ENCODE data around the gene GFRA4. TPM values are rescaled to one million over a fixed set of nuclear protein-coding genes. Genes with fewer than 3 reads are reported as not detected.

The GFRA4 gene
- total RNA-seq, 1 experiment from 2014 or later = not detected

DNA sequence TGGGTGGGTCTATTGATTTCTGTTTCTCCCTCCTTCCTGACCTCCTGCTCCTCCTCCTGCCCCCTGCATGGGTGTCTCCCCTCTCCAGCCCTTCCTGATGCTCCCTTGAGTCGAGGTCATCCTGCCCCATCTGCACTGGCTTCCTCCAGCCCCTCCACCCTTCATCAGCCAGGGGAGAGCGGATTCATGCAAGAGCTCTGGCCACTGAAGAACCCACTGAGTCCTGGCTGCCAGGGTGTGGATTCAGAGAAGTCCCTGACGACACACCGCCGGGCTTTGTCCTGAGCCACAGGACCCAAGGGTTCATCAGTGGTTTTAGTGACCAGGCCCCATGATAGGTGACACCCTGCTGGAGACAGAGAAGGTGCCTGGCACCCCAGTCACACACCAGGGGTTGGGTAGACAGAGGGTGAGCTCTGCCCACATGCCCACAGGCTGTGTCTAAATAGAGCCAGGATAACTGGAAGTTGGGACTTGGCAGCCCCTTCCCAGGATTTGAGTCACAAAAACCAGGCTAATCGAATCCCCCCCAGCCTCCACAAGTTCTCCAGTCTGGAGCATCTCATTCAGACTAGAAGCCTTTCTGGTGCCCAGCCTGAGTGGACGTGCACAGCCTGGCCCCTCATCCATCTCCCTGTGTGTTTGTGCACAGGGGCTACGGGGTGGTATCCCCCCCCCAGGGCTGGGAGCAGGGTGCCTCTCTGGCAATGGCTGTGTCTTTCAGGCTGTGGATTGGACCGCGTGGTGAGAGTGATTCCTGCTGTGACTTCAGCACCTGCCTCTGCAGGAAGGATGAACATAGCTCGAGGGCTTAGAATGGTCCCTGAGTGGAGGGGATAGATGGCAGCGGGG, 1.2 kb downstream of the GFRA4 start:
- Histone ChIP-seq H3K36me3 (ENCODE audit: insufficient read depth, low read length, poor library complexity, severe bottlenecking) (no peaks in the 10 kb centered on the region), H3K27me3 (replicated peaks; ENCODE audit: insufficient read depth, low read depth, low read length, poor library complexity) (peaks cover 36% of the 10 kb centered on the region), H3K9me3 (ENCODE audit: low read depth, low read length, poor library complexity, severe bottlenecking) (no peaks in the 10 kb centered on the region), H3K4me3 (ENCODE audit: low read depth, low read length, poor library complexity, severe bottlenecking) (no peak overlapping the region), H3K27ac (ENCODE audit: low read depth, low read length, poor library complexity, severe bottlenecking) (no peak overlapping the region), H3K4me1 (ENCODE audit: insufficient read depth, low read length, poor library complexity, severe bottlenecking) (peaks cover 9% of the 10 kb centered on the region)
- no TSS peak for BruUV-seq (replicated peaks)
- intact Hi-C loops (cut with micrococcal nuclease; ENCODE audit: unreplicated experiment) = no loop called here
- no peak for TF ChIP-seq EZH2 (IDR thresholded peaks at IDR 0.05; ENCODE audit: borderline replicate concordance, low read depth, low read length, poor library complexity, severe bottlenecking)
- TF ChIP-seq, protein P1, sequence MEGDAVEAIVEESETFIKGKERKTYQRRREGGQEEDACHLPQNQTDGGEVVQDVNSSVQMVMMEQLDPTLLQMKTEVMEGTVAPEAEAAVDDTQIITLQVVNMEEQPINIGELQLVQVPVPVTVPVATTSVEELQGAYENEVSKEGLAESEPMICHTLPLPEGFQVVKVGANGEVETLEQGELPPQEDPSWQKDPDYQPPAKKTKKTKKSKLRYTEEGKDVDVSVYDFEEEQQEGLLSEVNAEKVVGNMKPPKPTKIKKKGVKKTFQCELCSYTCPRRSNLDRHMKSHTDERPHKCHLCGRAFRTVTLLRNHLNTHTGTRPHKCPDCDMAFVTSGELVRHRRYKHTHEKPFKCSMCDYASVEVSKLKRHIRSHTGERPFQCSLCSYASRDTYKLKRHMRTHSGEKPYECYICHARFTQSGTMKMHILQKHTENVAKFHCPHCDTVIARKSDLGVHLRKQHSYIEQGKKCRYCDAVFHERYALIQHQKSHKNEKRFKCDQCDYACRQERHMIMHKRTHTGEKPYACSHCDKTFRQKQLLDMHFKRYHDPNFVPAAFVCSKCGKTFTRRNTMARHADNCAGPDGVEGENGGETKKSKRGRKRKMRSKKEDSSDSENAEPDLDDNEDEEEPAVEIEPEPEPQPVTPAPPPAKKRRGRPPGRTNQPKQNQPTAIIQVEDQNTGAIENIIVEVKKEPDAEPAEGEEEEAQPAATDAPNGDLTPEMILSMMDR (conservative IDR thresholded peaks at IDR 0.05; ENCODE audit: low read depth, low read length) = no peak
- CTCF ChIA-PET = no interaction called here
- POLR2A ChIA-PET (ENCODE audit: low non-redundant PET) = no interaction called here
- DNase-seq (ENCODE audit: low spot score) = no peak

DNA sequence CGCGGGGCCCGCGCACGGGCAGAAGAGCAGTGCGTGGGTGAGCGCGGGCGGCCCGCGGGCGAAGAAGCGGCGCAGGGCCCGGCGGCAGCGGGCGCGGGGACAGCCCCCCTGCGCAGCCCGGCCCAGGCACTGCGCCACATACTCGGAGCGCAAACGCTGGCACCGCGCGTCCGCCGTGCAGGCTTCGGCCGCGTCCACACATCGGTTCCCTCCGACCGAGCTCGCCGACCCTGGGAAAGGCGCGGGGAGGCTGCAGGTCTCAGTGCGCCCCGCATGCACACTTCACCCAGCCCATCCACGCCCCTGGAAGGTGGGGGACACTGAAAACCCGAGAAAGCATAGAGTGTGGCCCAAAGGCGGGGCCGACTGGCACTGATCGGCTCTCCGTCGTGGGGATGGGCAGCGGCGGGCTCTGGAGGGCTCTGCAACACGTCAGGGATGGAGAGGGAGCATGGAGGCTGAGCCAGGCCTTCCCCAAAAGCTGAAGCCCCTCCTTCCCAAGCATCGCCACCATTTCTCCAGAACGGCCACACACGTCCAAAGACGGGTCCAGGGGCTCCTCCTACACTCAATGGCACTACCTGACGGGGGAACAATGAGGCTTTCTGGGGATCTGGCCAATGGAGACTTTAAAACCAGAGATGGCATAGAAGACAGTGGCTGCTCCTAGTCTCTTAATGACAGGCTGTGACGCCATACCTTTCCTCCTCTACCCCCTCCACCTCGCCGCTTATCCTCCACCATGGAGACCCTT, 2.0 kb downstream of the GFRA4 start:
- no TSS peak for BruUV-seq (replicated peaks)
- POLR2A ChIA-PET (ENCODE audit: low non-redundant PET) = no interaction called here
- CTCF ChIA-PET = no interaction called here
- Histone ChIP-seq H3K4me3 (ENCODE audit: low read depth, low read length, poor library complexity, severe bottlenecking) (peak overlapping the region; percentile 24), H3K36me3 (ENCODE audit: insufficient read depth, low read length, poor library complexity, severe bottlenecking) (no peaks in the 10 kb centered on the region), H3K4me1 (ENCODE audit: insufficient read depth, low read length, poor library complexity, severe bottlenecking) (peaks cover 9% of the 10 kb centered on the region), H3K9me3 (ENCODE audit: low read depth, low read length, poor library complexity, severe bottlenecking) (no peaks in the 10 kb centered on the region), H3K27ac (ENCODE audit: low read depth, low read length, poor library complexity, severe bottlenecking) (no peak overlapping the region), H3K27me3 (replicated peaks; ENCODE audit: insufficient read depth, low read depth, low read length, poor library complexity) (peaks cover 36% of the 10 kb centered on the region)
- intact Hi-C loops (cut with micrococcal nuclease; ENCODE audit: unreplicated experiment) = no loop called here
- TF ChIP-seq, protein P1 (conservative IDR thresholded peaks at IDR 0.05; ENCODE audit: low read depth, low read length) = no peak
- peak; percentile 90 for TF ChIP-seq EZH2 (IDR thresholded peaks at IDR 0.05; ENCODE audit: borderline replicate concordance, low read depth, low read length, poor library complexity, severe bottlenecking)
- DNase-seq (ENCODE audit: low spot score) = no peak

DNA sequence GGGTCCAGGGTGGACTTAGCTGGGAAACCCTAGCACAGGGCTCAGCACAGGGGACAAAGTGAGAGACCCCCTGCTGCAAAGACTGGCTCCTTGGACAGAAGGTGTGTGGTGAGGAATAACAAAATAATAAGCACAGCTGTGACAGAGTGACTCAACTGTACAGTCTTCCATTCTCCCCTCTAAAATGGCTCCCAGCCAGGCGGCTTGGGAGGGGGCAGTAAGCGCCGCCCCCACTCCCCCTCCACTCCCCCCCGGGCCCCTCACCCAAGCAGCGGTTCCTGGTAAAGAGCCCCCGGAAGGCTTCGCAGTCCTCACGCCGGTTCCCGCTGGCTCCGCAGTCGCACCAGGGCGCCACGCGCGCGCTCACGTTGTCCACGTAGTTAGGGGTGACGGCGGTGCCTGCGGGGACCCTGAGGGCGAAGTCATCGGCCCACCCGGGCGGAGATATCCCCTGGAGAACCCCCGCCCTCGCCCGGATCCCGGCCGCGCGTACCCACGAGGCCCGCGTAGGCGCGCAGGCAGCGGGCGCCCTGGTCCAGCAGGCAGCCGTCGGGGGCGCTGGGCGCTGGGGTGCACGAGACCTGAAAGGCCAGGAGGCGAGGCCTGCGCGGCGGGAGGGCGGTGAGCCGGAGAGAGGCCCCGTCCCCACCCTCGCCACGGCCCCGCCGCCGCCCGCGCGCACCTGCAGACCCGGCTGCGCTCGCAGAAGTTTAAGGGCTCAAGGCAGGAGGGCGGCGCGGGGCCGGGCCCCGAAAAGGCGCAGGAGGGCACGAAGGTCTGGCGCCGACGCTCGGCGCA, 2.7 kb downstream of the GFRA4 start:
- ChIA-PET POLR2A (ENCODE audit: low non-redundant PET) (no interaction called here), CTCF (no interaction called here)
- Histone ChIP-seq H3K9me3 (ENCODE audit: low read depth, low read length, poor library complexity, severe bottlenecking) (no peaks in the 10 kb centered on the region), H3K4me3 (ENCODE audit: low read depth, low read length, poor library complexity, severe bottlenecking) (peak overlapping the region; percentile 24), H3K27me3 (replicated peaks; ENCODE audit: insufficient read depth, low read depth, low read length, poor library complexity) (peaks cover 36% of the 10 kb centered on the region), H3K4me1 (ENCODE audit: insufficient read depth, low read length, poor library complexity, severe bottlenecking) (peaks cover 9% of the 10 kb centered on the region), H3K27ac (ENCODE audit: low read depth, low read length, poor library complexity, severe bottlenecking) (no peak overlapping the region), H3K36me3 (ENCODE audit: insufficient read depth, low read length, poor library complexity, severe bottlenecking) (no peaks in the 10 kb centered on the region)
- DNase-seq (ENCODE audit: low spot score) = no peak
- BruUV-seq (replicated peaks) = no TSS peak
- TF ChIP-seq, protein P1 (conservative IDR thresholded peaks at IDR 0.05; ENCODE audit: low read depth, low read length) = no peak
- peak; percentile 94 for TF ChIP-seq EZH2 (IDR thresholded peaks at IDR 0.05; ENCODE audit: borderline replicate concordance, low read depth, low read length, poor library complexity, severe bottlenecking)
- intact Hi-C loops (cut with micrococcal nuclease; ENCODE audit: unreplicated experiment) = no loop called here

Measured in A673 (cell line).